ENCODE measurements around the gene GDI1. TPM values are rescaled to one million over a fixed set of nuclear protein-coding genes. Genes with fewer than 3 reads are reported as not detected.

Gene GDI1
- total RNA-seq, 1 donor from 2014 or later, result 152 TPM

GRCh38 chrX:154430916-154431315 is 6.0 kb upstream of the GDI1 start:
- Mint-ChIP-seq H3K27ac (ENCODE audit: unreplicated experiment) (no peak overlapping the region), H3K36me3 (ENCODE audit: unreplicated experiment) (no peaks in the 10 kb centered on the region), H3K4me1 (ENCODE audit: unreplicated experiment) (peaks cover 20% of the 10 kb centered on the region), H3K9me3 (ENCODE audit: unreplicated experiment) (peaks cover 4% of the 10 kb centered on the region), H3K27me3 (ENCODE audit: unreplicated experiment) (no peaks in the 10 kb centered on the region), H3K4me3 (ENCODE audit: unreplicated experiment) (no peak overlapping the region)
- no peak for DNase-seq (ENCODE audit: extremely low spot score, unreplicated experiment)
- TF ChIP-seq, protein P1, sequence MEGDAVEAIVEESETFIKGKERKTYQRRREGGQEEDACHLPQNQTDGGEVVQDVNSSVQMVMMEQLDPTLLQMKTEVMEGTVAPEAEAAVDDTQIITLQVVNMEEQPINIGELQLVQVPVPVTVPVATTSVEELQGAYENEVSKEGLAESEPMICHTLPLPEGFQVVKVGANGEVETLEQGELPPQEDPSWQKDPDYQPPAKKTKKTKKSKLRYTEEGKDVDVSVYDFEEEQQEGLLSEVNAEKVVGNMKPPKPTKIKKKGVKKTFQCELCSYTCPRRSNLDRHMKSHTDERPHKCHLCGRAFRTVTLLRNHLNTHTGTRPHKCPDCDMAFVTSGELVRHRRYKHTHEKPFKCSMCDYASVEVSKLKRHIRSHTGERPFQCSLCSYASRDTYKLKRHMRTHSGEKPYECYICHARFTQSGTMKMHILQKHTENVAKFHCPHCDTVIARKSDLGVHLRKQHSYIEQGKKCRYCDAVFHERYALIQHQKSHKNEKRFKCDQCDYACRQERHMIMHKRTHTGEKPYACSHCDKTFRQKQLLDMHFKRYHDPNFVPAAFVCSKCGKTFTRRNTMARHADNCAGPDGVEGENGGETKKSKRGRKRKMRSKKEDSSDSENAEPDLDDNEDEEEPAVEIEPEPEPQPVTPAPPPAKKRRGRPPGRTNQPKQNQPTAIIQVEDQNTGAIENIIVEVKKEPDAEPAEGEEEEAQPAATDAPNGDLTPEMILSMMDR (IDR thresholded peaks at IDR 0.05), result no peak

DNA sequence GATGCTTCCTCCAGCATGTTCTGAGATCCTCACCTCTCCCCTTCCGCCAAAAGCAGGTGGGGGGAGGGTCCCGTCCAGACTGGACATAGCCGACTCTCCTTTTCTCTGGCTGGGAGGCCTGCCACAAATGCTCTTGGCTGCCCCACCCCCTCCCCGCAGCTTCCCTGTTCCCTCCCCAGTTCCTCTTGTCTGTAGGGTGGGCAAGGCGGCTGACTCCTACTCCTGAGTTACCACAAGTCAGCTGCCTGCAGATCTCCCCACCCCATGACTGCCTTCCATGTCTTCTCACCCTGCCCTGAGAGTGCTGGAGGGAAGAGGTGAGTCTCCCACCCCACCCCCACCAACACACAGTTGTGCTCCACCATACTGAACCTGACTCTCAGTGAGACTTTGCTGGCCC is 5.6 kb upstream of the GDI1 start:
- Mint-ChIP-seq H3K27ac (ENCODE audit: unreplicated experiment) (no peak overlapping the region), H3K27me3 (ENCODE audit: unreplicated experiment) (no peaks in the 10 kb centered on the region), H3K9me3 (ENCODE audit: unreplicated experiment) (peaks cover 4% of the 10 kb centered on the region), H3K4me1 (ENCODE audit: unreplicated experiment) (peaks cover 22% of the 10 kb centered on the region), H3K36me3 (ENCODE audit: unreplicated experiment) (no peaks in the 10 kb centered on the region), H3K4me3 (ENCODE audit: unreplicated experiment) (no peak overlapping the region)
- no peak for DNase-seq (ENCODE audit: extremely low spot score, unreplicated experiment)
- TF ChIP-seq, protein P1 (IDR thresholded peaks at IDR 0.05), result no peak

GRCh38 chrX:154432210-154432609 is 4.7 kb upstream of the GDI1 start:
- Mint-ChIP-seq H3K36me3 (ENCODE audit: unreplicated experiment) (no peaks in the 10 kb centered on the region), H3K27me3 (ENCODE audit: unreplicated experiment) (no peaks in the 10 kb centered on the region), H3K27ac (ENCODE audit: unreplicated experiment) (no peak overlapping the region), H3K4me3 (ENCODE audit: unreplicated experiment) (no peak overlapping the region), H3K9me3 (ENCODE audit: unreplicated experiment) (peaks cover 4% of the 10 kb centered on the region), H3K4me1 (ENCODE audit: unreplicated experiment) (peaks cover 23% of the 10 kb centered on the region)
- no peak for DNase-seq (ENCODE audit: extremely low spot score, unreplicated experiment)
- TF ChIP-seq, protein P1 (IDR thresholded peaks at IDR 0.05), result no peak

DNA sequence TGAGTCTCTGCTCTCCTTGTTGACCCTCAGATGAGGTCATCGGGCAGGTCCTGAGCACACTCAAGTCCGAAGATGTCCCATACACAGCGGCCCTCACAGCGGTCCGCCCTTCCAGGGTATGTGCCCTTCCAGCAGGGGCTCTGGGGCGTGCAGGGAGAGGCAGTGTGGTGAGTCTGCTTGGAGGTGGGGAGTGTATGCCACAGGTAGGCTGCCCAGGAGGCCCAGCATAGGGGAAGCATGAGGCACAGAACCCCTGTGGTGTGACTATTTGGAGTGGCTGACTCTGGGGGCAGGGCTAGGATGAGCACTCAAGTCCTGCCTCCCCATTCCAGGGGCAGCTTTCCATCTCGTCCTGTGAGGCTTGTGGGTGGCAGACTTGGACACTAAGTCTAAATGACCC is 3.3 kb upstream of the GDI1 start:
- no peak for DNase-seq (ENCODE audit: extremely low spot score, unreplicated experiment)
- Mint-ChIP-seq H3K4me1 (ENCODE audit: unreplicated experiment) (peaks cover 22% of the 10 kb centered on the region), H3K36me3 (ENCODE audit: unreplicated experiment) (no peaks in the 10 kb centered on the region), H3K9me3 (ENCODE audit: unreplicated experiment) (peaks cover 4% of the 10 kb centered on the region), H3K27ac (ENCODE audit: unreplicated experiment) (no peak overlapping the region), H3K27me3 (ENCODE audit: unreplicated experiment) (no peaks in the 10 kb centered on the region), H3K4me3 (ENCODE audit: unreplicated experiment) (no peak overlapping the region)
- TF ChIP-seq, protein P1 (IDR thresholded peaks at IDR 0.05), result no peak

- Mint-ChIP-seq H3K27me3 (ENCODE audit: unreplicated experiment) (no peaks in the 10 kb centered on the region), H3K36me3 (ENCODE audit: unreplicated experiment) (no peaks in the 10 kb centered on the region), H3K9me3 (ENCODE audit: unreplicated experiment) (peaks cover 4% of the 10 kb centered on the region), H3K4me3 (ENCODE audit: unreplicated experiment) (no peak overlapping the region), H3K4me1 (ENCODE audit: unreplicated experiment) (peaks cover 16% of the 10 kb centered on the region), H3K27ac (ENCODE audit: unreplicated experiment) (no peak overlapping the region)
- no peak for DNase-seq (ENCODE audit: extremely low spot score, unreplicated experiment)
- TF ChIP-seq, protein P1 (IDR thresholded peaks at IDR 0.05), result no peak
These were observed 2.4 kb upstream of the GDI1 start for GRCh38 chrX:154434394-154435168.
